SIG-M5 (cell line): Measurements from ENCODE around the gene GAS6.

Source experiments
- DNase-seq: peaks from one replicate; lab custom pipeline; 2025; lab: John Stamatoyannopoulos, UW

GAS6 gene

DNA sequence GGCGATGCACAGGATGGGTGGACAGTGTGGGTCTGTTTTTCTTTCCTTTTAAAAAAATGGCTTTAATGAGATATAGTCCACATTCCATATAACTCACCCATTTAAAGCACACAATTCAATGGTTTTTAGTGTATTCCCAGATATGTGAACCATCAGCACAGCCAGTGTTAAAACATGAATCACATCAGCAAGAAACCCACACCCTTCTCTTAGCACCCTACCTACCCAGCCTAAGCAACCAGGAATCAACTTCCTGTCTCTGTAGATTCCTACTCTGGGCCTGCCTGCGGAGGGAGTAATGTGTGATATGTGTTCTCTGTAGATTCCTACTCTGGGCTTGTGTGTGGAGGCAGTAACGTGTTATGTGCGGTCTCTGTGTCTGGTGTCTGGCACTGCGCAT, 92.9 kb downstream of the GAS6 start:
- DNase-seq = no peak
